ENCODE results near the gene RASIP1.
"Not testable (repeated sequence)": the region's sequence is repeated elsewhere in the genome, so short reads cannot be mapped to it uniquely, and the experiment has no call there.

The RASIP1 gene, protein sequence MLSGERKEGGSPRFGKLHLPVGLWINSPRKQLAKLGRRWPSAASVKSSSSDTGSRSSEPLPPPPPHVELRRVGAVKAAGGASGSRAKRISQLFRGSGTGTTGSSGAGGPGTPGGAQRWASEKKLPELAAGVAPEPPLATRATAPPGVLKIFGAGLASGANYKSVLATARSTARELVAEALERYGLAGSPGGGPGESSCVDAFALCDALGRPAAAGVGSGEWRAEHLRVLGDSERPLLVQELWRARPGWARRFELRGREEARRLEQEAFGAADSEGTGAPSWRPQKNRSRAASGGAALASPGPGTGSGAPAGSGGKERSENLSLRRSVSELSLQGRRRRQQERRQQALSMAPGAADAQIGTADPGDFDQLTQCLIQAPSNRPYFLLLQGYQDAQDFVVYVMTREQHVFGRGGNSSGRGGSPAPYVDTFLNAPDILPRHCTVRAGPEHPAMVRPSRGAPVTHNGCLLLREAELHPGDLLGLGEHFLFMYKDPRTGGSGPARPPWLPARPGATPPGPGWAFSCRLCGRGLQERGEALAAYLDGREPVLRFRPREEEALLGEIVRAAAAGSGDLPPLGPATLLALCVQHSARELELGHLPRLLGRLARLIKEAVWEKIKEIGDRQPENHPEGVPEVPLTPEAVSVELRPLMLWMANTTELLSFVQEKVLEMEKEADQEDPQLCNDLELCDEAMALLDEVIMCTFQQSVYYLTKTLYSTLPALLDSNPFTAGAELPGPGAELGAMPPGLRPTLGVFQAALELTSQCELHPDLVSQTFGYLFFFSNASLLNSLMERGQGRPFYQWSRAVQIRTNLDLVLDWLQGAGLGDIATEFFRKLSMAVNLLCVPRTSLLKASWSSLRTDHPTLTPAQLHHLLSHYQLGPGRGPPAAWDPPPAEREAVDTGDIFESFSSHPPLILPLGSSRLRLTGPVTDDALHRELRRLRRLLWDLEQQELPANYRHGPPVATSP

GRCh38 chr19:48740164-48740972 lies at the start of gene RASIP1:
Gene RASIP1 (minus strand): TSS chr19:48740610. CDS start chr19:48740282, 328 bp downstream.
- in situ Hi-C loops (cut with MboI; ENCODE audit: low sequenced_read_pairs) = no loop called here

DNA sequence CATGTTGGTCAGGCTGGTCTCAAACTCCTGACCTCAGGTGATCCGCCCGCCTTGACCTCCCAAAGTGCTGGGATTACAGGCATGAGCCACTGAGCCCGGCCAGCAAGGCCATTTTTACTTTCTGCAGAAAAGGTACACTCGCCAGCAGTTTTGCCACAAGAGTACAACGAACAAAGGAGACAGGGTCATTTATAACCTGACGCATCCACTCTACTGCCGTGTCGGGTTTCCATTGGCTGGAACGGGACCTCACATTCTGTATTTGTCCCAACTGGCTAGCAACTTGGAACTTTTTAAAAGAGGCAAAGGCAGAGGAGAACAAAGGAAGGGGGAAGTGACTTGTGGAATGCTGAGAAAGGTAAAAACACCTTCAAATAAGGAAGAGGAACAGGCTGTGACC lies 46.9 kb upstream of the RASIP1 start:
- in situ Hi-C loops (cut with MboI; ENCODE audit: low sequenced_read_pairs) = not testable (repeated sequence)

DNA sequence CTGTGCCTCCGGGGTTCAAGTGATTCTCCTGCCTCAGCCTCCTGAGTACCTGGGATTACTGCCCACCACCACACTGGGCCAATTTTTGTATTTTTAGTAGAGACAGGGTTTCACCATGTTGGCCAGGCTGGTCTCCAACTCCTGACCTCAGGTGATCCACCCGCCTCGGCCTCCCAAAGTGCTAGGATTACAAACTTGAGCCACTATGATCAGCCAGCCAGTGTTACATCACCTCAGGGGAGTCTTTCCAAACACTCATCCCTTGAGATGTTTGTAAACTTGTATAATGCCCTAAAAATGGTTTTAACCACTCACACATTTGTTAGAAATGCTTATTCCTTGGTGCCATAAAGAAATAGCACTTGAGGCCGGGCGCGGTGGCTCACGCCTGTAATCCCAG lies 46.0 kb upstream of the RASIP1 start:
- in situ Hi-C loops (cut with MboI; ENCODE audit: low sequenced_read_pairs) = not testable (repeated sequence)

DNA sequence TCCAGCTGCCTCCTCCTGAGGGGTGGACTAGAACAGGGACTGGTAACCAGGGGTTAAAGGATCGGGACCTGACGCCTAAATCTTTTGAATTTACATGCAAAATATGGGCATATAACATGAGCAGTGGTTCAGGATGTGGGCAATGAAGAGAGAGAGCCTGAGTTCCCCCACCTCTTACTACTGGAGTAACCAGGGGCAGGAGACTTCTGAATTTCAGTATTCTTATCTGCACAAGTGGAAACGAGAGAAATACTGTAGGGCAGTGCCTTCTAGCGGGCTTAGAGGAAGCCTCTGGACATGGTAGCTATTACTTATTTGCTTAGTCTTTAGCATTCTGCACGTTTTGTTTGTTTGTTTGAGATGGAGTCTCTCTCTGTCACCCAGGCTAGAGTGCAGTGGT lies 44.1 kb upstream of the RASIP1 start:
- in situ Hi-C loops (cut with MboI; ENCODE audit: low sequenced_read_pairs) = no loop called here

GRCh38 chr19:48780631-48781391 lies 40.4 kb upstream of the RASIP1 start:
- in situ Hi-C loops (cut with MboI; ENCODE audit: low sequenced_read_pairs) = no loop called here

DNA sequence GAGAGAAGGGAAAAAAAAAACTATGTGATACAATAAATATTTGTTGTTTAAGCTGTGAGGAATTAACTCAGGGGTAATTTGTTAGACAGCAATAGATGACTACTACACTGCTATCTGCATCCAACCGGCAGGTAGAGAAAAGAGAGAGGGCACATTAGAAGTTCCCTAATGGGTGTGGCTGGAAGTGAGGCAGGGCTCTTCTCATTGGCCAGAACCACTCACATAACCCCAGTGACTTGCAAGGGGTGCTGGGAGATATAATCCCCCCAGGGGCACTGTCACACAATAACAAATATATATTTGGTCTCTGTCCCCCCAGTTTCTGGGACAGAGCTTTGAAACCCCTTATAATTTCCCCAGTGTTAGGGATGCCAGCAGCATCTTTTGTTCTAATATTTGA lies 39.2 kb upstream of the RASIP1 start:
- in situ Hi-C loops (cut with MboI; ENCODE audit: low sequenced_read_pairs) = no loop called here

DNA sequence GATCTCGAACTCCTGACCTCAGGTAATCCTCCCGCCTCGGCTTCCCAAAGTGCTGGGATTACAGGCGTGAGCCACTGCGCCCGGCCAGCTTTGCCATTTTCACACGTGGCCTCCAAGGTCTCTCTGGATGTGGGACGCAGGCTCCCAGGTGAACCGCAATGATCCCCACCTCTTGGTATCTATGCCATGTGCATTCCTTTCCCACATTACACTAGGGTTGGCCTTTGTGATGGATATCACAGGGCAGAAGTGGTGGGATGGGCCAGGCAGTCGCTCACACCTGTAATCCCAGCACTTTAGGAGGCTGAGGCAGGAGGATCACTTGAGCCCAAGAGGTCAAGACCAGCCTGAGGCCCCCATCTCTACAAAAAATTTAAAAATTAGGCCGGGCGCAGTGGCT lies 37.3 kb upstream of the RASIP1 start:
- in situ Hi-C loops (cut with MboI; ENCODE audit: low sequenced_read_pairs) = no loop called here

DNA sequence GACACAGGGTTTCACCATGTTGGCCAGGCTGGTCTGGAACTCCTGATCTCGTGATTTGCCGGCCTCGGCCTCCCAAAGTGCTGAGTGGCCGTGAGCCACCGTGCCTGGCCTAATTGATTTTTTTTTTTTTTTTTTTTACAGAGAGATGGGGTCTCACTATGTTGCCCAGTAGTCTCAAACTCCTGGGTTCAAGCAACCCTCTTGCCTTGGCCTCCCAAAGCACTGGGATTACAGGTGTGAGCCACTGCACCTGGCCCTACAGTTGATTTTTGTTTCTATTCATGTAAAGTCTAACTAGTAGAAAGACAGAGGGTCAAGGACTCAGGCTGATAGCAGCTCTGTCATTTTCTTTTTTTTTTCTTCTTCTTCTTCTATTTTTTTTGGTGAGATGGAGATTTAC lies 36.7 kb upstream of the RASIP1 start:
- in situ Hi-C loops (cut with MboI; ENCODE audit: low sequenced_read_pairs) = no loop called here

- in situ Hi-C loops (cut with MboI; ENCODE audit: low sequenced_read_pairs) = no loop called here
Measured at GRCh38 chr19:48772503-48772953, 32.1 kb upstream of the RASIP1 start.

DNA sequence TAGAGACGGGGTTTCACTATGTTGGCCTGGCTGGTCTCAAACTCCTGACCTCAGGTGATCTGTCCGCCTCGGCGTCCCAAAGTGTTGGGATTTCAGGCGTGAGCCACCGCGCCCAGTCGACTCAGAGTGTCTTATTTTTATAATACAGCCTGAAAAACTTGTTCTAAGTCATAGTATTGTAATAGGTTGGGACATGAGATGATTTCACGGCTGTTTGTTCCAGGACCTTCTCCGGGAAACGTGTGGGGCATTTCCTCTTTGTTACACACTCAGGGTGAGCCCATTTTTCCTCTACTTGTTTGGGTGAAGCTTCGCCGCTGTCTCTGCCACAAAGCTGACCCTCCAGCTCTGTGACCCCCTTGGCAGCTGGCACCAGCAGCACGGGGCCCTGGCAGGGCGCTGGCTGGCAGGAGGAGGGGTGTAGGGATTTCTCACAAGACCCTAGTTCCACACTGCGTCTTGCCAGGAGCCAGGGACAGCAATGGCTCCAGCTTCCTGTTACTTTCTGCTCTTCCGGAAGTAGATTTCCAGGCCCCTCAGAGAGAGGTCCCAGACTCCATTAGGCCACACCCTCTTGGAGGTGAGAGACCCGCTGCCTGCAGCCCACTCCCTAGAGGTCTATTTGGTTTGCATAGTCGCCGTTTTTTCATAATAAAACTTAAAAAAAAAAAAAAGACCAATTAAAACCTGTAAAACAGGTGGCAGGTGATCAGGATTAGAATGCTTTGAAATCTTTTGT lies 30.5 kb upstream of the RASIP1 start:
- in situ Hi-C loops (cut with MboI; ENCODE audit: low sequenced_read_pairs) = no loop called here

DNA sequence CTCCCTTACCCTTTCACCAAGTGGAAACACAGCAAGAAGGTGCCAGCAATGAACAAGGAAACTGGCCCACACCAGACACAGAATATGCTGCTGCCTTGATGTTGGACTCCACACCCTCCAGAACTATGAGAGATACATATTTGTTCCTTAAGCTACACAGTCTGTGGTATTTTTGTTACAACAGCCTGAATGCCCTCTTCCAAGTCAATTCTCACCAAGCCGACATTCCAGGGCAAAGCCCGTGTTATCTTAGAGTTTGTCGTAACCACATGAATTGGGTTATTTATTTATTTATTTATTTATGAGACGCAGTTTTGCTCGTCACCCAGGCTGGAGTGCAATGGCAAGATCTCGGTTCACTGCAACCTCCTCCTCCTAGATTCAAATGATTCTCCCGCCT lies 29.9 kb upstream of the RASIP1 start:
- in situ Hi-C loops (cut with MboI; ENCODE audit: low sequenced_read_pairs) = no loop called here

DNA sequence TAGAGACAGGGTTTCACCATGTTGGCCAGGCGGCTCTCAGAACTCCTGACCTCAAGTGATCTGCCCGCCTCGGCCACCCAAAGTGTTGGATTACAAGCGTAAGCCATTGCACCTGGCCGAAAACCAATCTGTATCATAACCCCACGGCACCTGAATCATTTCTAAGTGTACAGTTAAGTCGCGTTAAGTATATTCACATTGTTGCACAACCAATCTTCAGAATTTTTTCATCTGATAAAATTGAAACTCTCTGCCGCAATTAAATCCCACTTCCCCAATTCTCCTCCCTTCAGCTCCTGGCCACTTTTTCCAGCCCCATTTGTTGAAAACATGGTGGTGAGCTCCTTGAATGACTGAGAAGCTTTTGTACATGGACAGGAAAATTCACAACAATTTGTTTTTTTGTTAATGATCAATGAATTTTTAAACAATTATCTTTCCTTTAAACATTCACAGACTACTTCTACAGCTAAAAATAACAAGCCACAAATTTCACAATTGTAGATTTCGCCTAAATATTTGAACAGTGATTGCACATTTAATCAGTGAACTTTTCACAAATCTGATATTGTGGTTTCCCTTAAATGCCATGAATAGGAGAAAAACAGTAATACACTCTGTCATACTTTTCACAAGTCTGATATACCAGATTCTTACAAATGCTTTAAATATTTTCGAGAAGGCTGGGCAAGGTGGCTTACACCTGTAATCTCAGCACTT lies 28.7 kb upstream of the RASIP1 start:
- in situ Hi-C loops (cut with MboI; ENCODE audit: low sequenced_read_pairs) = no loop called here

DNA sequence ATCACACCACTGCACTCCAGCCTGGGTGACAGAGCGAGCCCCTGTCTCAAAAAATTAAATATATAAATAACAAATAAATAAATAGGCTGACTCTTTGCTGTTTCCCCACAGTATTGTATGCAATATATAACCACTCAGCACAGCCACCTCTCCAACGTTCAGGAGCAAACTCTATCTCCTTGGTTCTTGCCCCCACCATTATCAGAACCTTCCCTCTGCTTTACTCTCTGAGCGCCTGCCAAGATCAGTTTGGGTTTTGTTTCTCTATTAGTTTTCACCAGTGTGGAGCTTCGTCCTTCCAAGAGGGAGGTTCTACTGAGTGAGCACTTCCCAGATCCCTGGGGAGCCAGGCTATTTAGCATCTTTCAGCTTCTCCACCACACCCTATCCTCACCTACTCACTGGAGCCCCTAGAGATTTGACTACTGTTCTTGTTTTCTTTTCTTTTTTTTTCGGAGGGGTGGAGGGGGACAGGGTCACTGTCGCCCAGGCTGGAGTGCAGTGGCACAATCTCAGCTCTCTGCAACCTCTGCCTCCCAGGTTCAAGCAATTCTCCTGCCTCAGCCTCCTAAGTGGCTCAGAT lies 27.9 kb upstream of the RASIP1 start:
- in situ Hi-C loops (cut with MboI; ENCODE audit: low sequenced_read_pairs) = not testable (repeated sequence)

GRCh38 chr19:48765816-48766215 lies 25.4 kb upstream of the RASIP1 start:
- in situ Hi-C loops (cut with MboI; ENCODE audit: low sequenced_read_pairs) = not testable (repeated sequence)

DNA sequence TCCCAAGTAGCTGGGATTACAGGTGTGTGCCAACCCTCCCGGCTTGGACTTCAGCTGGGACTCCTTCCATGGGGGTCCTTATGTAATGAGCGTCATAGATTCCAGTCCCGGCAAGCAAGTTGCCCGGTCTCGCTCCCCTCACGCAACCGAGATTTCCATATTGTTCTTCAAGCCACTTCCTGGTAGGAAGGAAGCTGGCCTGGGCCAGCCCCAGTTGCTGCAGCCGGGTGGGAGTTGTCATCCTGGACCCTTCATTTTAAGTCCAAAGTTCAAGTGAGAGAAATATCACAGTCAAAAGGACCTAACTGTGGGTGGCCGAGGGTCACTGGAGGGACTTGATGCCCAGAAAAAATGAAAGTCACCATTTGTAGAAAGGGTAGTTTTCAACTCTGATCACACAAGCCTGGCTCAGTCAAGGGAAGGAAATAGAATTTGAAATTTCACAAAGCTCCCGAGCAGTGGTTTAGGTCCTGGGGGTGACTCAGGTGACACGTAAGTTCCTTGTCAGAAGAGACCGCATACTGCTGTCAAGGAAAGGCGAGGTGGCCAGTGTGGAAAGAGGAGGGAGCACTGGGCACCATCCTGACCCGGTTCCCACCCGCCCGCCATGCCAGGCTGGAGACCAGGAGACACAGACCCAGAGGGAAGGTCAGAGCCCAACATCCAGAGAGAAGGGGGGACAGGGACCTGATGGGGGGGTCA lies 20.2 kb upstream of the RASIP1 start:
- in situ Hi-C loops (cut with MboI; ENCODE audit: low sequenced_read_pairs) = no loop called here

- in situ Hi-C loops (cut with MboI; ENCODE audit: low sequenced_read_pairs) = no loop called here
Measured at GRCh38 chr19:48757741-48758144, 17.3 kb upstream of the RASIP1 start.

- in situ Hi-C loops (cut with MboI; ENCODE audit: low sequenced_read_pairs) = no loop called here
Measured at GRCh38 chr19:48757089-48757675, 16.8 kb upstream of the RASIP1 start.
